ENCODE measurements around the gene FAF1.
"Not testable (repeated sequence)": the region's sequence is repeated elsewhere in the genome, so short reads cannot be mapped to it uniquely, and the experiment has no call there.

Gene FAF1

DNA sequence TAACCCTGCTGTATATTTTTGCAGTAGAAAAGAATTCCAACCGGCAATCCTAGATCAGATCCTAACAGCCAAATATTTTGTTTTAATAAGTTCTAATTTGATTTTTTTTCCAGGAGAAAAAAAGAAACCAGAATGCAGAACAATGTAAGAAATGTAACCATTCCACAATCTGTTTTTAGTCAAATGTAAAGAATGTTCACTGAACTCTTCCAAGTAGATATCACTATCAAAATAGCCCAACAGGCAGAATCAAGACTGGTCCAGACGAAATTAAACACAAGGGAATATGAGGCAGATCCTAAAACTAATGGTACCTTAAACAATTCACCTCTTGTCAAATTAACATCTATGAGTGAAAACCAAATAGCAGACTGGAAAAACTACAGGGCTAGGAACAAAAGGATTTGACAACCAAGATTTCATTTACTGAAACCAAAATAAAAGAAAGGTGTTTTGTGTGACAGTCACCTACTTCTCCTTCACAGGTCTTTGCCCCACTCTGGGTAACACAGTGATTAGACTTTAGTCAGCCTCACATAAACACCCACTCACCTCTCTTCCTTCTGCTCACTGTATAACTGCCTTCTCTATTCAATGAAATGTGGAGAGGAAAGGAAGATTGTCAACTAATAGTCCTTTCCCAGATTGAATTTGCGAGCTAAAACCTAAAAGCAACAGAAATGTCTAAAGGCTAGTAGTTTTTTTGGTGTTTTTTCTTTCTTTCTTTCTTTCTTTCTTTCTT is 137.9 kb downstream of the FAF1 start:
- Mint-ChIP-seq H3K36me3 (ENCODE audit: low read depth) (peaks cover 3% of the 10 kb centered on the region), H3K27me3 (no peaks in the 10 kb centered on the region), H3K27ac (no peak overlapping the region), H3K9me3 (peaks cover 12% of the 10 kb centered on the region), H3K4me1 (ENCODE audit: low read depth) (peaks cover 9% of the 10 kb centered on the region), H3K4me3 (no peak overlapping the region)
- intact Hi-C loops (cut with micrococcal nuclease): no loop called here

DNA sequence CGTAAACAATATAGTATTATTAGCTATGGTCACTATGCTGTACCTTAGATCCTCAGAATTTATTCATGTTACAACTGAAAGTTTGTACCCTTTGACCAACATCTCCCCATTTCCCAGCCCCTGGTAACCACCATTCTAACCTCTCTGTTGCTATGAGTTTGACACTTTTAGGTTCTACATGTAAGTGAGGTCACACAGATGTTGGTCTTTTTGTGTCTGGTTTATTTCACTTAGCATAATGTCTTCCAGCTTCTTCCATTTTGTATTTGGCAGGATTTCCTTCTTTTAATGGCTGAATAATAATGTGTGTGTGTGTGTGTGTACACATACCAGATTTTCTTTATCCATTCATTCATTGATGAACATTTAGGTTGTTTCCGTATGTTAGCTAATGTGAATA is 139.5 kb downstream of the FAF1 start:
- no peaks in the 10 kb centered on the region for H3K27me3 Mint-ChIP-seq
- peaks cover 15% of the 10 kb centered on the region for H3K9me3 Mint-ChIP-seq
- intact Hi-C loops (cut with micrococcal nuclease): no loop called here
- peaks cover 6% of the 10 kb centered on the region for H3K36me3 Mint-ChIP-seq (ENCODE audit: low read depth)
- H3K27ac Mint-ChIP-seq: no peak overlapping the region
- H3K4me3 Mint-ChIP-seq: no peak overlapping the region
- peaks cover 9% of the 10 kb centered on the region for H3K4me1 Mint-ChIP-seq (ENCODE audit: low read depth)

DNA sequence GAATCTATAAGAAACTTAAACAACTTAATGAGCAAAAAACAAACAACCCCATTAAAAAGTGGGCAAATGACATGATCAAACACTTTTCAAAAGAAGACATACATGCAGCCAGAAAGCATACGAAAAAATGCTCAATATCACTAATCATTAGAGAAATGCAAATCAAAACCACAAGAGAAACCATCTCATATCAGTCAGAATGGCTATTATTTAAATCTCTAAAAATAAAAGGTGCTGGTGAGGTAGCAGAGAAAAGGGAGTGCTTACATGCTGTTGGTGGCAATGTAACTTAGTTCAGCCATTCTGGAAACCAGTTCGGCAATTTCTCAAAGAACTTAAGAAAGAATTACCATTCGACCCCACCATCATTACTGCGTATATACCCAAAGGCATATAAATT is 147.7 kb downstream of the FAF1 start:
- H3K4me1 Mint-ChIP-seq (ENCODE audit: low read depth): no peaks in the 10 kb centered on the region
- H3K9me3 Mint-ChIP-seq: peaks cover 54% of the 10 kb centered on the region
- peaks cover 33% of the 10 kb centered on the region for H3K36me3 Mint-ChIP-seq (ENCODE audit: low read depth)
- H3K27me3 Mint-ChIP-seq: no peaks in the 10 kb centered on the region
- H3K4me3 Mint-ChIP-seq: no peak overlapping the region
- intact Hi-C loops (cut with micrococcal nuclease): no loop called here
- no peak overlapping the region for H3K27ac Mint-ChIP-seq

DNA sequence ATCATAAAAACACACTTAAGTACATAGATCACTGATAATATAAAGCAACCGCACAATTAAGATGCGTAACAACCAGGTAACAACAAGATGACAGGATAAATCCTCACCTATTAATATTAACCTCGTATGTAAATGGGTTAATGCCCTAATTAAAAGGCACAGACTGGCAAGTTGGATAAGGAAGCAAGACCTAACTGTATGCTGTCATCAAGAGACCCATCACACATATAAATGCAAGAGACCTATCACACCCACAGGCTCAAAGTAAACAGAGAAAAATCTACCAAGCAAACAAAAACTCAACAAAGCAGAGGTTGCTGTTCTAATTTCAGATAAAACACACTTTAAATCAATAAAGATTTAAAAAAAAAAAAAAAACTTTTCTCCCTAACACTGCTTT is 151.8 kb downstream of the FAF1 start:
- Mint-ChIP-seq H3K27ac (no peak overlapping the region), H3K36me3 (ENCODE audit: low read depth) (peaks cover 37% of the 10 kb centered on the region), H3K27me3 (no peaks in the 10 kb centered on the region), H3K4me1 (ENCODE audit: low read depth) (no peaks in the 10 kb centered on the region), H3K9me3 (peaks cover 55% of the 10 kb centered on the region), H3K4me3 (no peak overlapping the region)
- intact Hi-C loops (cut with micrococcal nuclease): no loop called here

DNA sequence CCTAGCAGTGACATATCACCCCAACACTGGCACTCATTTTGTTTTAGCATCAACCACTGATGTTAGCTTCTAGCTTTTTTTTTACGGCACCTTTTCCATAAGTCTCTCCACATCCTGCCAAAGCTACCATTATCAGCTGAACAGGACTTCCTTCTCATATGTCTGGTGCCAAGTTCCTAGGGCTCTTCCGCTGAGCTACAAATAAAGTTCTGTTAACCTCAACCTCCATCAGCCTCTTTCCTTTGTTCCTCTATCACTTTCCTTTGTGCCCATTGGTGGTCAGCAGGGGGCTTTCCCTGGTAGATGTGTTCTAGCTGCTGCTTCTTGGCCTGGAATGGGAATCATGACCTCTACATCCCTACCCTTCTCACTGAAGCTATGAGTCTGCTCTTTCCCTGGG is 163.8 kb downstream of the FAF1 start:
- peaks cover 7% of the 10 kb centered on the region for H3K36me3 Mint-ChIP-seq (ENCODE audit: low read depth)
- H3K4me1 Mint-ChIP-seq (ENCODE audit: low read depth): peaks cover 8% of the 10 kb centered on the region
- no peaks in the 10 kb centered on the region for H3K27me3 Mint-ChIP-seq
- H3K4me3 Mint-ChIP-seq: no peak overlapping the region
- no peak overlapping the region for H3K27ac Mint-ChIP-seq
- H3K9me3 Mint-ChIP-seq: no peaks in the 10 kb centered on the region
- intact Hi-C loops (cut with micrococcal nuclease): no loop called here

DNA sequence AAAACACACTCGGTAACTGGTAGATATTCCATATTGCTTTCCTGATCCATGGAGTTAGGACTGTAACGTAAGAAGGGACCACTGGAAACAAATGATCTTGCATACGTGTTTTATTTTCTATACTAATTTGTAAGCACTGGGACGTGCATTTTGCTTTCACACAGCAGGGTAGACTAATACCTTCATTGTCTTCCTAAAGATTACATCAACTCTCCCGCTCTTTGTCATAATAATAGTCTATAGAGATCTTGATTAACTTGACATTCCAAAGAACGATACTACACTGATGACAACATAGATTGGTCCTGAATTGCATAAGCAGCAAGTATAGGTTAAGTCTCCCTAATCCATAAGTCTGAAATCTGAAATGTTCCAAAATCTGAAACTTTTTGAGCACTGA is 166.5 kb downstream of the FAF1 start:
- H3K9me3 Mint-ChIP-seq: no peaks in the 10 kb centered on the region
- no peak overlapping the region for H3K4me3 Mint-ChIP-seq
- H3K27ac Mint-ChIP-seq: no peak overlapping the region
- intact Hi-C loops (cut with micrococcal nuclease): no loop called here
- H3K4me1 Mint-ChIP-seq (ENCODE audit: low read depth): peaks cover 8% of the 10 kb centered on the region
- H3K36me3 Mint-ChIP-seq (ENCODE audit: low read depth): peaks cover 7% of the 10 kb centered on the region
- no peaks in the 10 kb centered on the region for H3K27me3 Mint-ChIP-seq

DNA sequence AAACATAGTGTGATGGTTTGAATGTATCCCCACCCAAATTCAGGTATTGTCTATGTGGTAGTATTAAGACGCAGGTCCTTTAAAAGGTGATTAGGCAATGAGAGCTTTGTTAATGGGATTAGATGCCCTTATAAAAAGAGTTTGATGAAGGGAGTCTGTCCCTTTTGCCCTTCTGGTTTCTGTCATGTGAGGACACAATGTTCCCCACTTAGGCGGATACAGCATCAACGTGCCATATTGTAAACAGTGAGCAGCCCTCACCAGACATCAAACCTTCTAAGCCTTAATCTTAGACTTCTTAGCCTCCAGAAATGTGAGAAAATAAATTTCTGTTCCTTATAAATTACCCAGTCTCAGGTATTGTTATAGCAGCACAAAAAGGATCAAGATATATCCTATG is 172.8 kb downstream of the FAF1 start:
- intact Hi-C loops (cut with micrococcal nuclease): no loop called here
- H3K4me3 Mint-ChIP-seq: no peak overlapping the region

DNA sequence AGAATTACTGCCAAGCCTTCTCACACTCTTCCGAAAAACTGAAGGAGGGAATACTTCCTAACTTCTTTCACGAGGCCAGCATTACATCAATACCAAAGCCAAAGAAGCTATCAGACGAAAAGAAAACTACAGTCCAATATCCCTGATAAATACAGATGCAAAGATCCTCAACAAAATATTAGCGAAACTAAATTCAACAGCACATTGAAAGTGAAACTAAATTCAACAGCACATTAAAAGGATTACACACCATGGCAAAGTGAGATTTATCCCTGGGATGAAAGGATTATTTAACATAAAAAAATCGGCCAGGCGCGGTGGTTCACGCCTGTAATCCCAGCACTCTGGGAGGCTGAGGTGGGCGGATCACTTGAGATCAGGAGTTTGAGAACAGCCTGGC is 176.8 kb downstream of the FAF1 start:
- Mint-ChIP-seq H3K4me3 (no peak overlapping the region), H3K27ac (no peak overlapping the region), H3K4me1 (ENCODE audit: low read depth) (peaks cover 19% of the 10 kb centered on the region), H3K27me3 (no peaks in the 10 kb centered on the region), H3K36me3 (ENCODE audit: low read depth) (peaks cover 36% of the 10 kb centered on the region), H3K9me3 (no peaks in the 10 kb centered on the region)
- intact Hi-C loops (cut with micrococcal nuclease): no loop called here

More for the DNA sequence above, 172.8 kb downstream of the FAF1 start:
- no peak overlapping the region for H3K27ac Mint-ChIP-seq
- H3K4me1 Mint-ChIP-seq (ENCODE audit: low read depth): peaks cover 7% of the 10 kb centered on the region
- H3K36me3 Mint-ChIP-seq (ENCODE audit: low read depth): peaks cover 24% of the 10 kb centered on the region
- H3K27me3 Mint-ChIP-seq: no peaks in the 10 kb centered on the region
- H3K9me3 Mint-ChIP-seq: no peaks in the 10 kb centered on the region

DNA sequence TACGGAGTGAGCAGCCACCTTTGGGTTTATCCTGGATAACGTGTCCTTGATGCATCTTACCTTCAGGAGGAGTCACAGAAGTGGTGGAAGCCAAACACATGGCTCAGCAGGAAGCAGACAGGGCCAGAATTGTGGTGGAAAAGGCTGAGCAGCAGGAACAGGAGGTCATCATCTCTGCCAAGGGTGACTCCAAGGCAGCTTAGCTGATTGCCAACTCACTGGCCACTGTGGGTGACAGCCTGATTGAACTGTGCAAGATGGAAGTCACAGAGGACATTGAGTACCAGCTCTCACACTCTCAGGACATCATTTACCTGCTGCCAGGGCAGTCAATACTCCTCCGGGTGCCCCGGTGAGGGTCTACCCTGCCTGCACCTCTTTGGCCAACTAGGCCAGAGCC is 179.3 kb downstream of the FAF1 start:
- peaks cover 23% of the 10 kb centered on the region for H3K36me3 Mint-ChIP-seq (ENCODE audit: low read depth)
- intact Hi-C loops (cut with micrococcal nuclease): no loop called here
- no peak overlapping the region for H3K27ac Mint-ChIP-seq
- H3K27me3 Mint-ChIP-seq: no peaks in the 10 kb centered on the region
- H3K4me3 Mint-ChIP-seq: no peak overlapping the region
- no peaks in the 10 kb centered on the region for H3K9me3 Mint-ChIP-seq
- peaks cover 19% of the 10 kb centered on the region for H3K4me1 Mint-ChIP-seq (ENCODE audit: low read depth)

DNA sequence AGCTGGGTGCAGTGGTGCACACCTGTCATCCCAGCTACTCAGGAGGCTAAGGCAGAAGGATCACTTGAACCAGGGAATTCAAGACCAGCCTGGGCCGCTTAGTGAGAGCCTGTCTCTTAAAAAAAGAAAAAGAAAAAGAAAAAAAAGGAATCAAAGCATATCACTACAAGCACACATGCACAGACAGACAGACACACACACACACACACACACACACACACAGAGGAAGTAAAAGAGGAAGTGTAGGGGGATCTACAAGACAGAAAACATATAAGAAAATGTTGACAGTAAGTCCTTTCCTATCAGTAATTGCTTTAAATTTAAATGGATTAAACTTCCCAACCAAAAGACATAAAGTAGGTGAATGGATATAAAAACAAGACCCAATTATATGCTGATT is 180.3 kb downstream of the FAF1 start:
- Mint-ChIP-seq H3K4me3 (no peak overlapping the region), H3K36me3 (ENCODE audit: low read depth) (peaks cover 13% of the 10 kb centered on the region), H3K4me1 (ENCODE audit: low read depth) (peaks cover 18% of the 10 kb centered on the region), H3K9me3 (no peaks in the 10 kb centered on the region), H3K27ac (no peak overlapping the region), H3K27me3 (no peaks in the 10 kb centered on the region)
- intact Hi-C loops (cut with micrococcal nuclease): loop anchor here (10.0 kb wide), 1 partner anchor 145 kb away; no protein-coding TSS in a partner anchor

DNA sequence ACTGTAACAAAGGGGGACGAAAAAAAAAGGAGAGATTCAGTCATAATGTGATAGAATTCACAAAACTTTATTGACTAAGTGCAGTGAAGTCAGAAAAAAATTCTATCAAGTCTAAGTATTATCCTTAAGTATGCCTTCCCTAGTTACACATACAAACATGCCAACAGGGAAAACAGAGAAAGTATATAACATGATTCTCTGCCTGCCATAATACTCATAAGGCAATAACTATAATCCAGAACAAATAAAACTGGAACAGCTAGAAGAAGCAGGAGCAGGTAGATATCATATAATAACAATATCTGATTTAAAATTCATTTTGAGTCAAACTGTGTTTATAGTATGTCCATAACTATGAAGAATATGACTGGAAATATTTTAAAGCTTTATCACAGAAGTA is 184.3 kb downstream of the FAF1 start:
- Mint-ChIP-seq H3K4me1 (ENCODE audit: low read depth) (peaks cover 12% of the 10 kb centered on the region), H3K4me3 (no peak overlapping the region), H3K27me3 (no peaks in the 10 kb centered on the region), H3K27ac (no peak overlapping the region), H3K36me3 (ENCODE audit: low read depth) (peaks cover 10% of the 10 kb centered on the region), H3K9me3 (no peaks in the 10 kb centered on the region)
- intact Hi-C loops (cut with micrococcal nuclease): loop anchor here (2.0 to 10.0 kb wide), 2 partner anchors 149 to 413 kb away; no protein-coding TSS in a partner anchor

DNA sequence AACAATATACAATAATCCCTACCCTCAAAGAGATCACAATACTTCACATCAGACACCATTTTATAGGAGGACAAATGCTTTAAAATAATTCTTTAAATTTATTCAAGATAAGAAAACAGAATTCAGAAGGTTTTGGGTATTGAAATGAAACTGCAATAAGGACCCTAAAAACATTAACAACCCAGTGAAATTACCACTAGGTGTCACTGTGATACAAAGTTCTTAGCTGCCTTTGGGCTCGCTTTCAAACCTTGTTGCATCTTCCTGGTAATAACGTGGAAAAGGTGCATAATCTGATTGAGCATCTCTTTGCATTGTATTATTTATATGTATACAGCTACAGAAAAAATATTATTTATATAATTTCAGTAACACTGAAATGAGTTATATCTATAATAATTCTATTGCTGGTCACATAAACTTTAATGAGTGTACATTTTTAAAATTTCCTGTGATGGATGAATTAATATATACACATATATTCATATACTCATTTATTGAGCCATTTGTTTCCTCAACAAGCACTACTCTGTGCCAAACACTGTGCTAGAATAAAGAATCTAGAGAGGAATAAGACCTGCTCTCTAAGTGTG is 185.2 kb downstream of the FAF1 start:
- Mint-ChIP-seq H3K4me1 (ENCODE audit: low read depth) (peaks cover 4% of the 10 kb centered on the region), H3K4me3 (no peak overlapping the region), H3K9me3 (no peaks in the 10 kb centered on the region), H3K36me3 (ENCODE audit: low read depth) (peaks cover 1% of the 10 kb centered on the region), H3K27ac (no peak overlapping the region), H3K27me3 (no peaks in the 10 kb centered on the region)
- intact Hi-C loops (cut with micrococcal nuclease): loop anchor here (2.0 to 10.0 kb wide), 3 partner anchors 150 to 414 kb away; no protein-coding TSS in a partner anchor

DNA sequence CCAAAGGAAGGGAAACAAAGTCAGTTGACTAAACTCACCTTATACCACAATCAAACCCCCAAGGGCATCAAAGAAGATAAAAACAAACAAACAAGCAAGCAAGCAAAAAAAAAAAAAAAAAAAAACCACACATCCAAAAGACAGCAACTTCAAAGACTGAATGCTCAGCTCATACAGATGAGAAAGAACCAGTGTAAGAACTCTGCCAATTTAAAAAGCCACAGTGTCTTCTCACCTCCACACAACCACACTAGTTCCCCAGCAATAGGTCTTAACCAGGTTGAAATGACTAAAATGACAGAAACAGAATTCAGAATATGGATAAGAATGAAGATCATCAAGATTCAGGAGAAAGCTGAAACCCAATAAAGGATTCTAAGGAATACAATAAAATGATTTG is 193.4 kb downstream of the FAF1 start:
- H3K4me3 Mint-ChIP-seq: no peak overlapping the region
- no peaks in the 10 kb centered on the region for H3K27me3 Mint-ChIP-seq
- H3K9me3 Mint-ChIP-seq: no peaks in the 10 kb centered on the region
- H3K27ac Mint-ChIP-seq: no peak overlapping the region
- peaks cover 15% of the 10 kb centered on the region for H3K36me3 Mint-ChIP-seq (ENCODE audit: low read depth)
- H3K4me1 Mint-ChIP-seq (ENCODE audit: low read depth): peaks cover 6% of the 10 kb centered on the region
- intact Hi-C loops (cut with micrococcal nuclease): no loop called here

DNA sequence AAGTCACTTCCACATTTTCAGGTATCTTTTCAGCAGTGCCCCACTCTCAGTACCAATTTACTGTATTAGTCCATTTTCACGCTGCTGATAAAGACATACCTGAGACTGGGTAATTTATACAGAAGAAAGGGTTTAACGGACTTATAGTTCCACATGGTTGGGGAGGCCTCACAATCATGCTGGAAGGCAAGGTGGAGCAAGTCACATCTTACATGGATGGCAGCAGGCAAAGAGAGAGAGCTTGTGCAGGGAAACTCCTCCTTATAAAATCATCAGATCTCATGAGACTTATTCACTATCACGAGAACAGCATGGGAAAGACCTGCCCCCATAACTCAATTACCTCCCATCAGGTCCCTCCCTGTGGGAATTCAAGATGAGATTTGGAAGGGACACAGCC is 203.5 kb downstream of the FAF1 start:
- H3K27me3 Mint-ChIP-seq; H3K4me1 Mint-ChIP-seq (ENCODE audit: low read depth); H3K4me3 Mint-ChIP-seq; intact Hi-C loops (cut with micrococcal nuclease); H3K27ac Mint-ChIP-seq: not testable (repeated sequence)
- Mint-ChIP-seq H3K36me3 (ENCODE audit: low read depth) (peaks cover 50% of the 10 kb centered on the region), H3K9me3 (peaks cover 25% of the 10 kb centered on the region)

DNA sequence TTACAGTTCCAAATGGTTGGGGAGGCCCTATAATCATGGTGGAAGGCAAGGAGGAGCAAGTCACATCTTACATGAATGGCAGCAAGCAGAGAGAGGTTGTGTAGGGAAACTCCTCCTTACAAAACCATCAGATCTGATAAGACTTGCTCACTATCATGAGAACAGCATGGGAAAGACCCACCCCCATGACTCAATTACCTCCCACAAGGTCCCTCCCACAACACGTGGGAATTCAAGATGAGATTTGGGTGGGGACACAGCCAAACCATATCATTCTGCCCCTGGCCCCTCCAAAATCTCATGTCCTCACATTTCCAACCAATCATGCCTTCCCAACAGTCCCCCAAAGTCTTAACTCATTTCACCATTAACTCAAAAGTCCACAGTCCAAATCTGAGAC is 205.3 kb downstream of the FAF1 start:
- H3K27me3 Mint-ChIP-seq; intact Hi-C loops (cut with micrococcal nuclease); H3K4me3 Mint-ChIP-seq; H3K4me1 Mint-ChIP-seq (ENCODE audit: low read depth); H3K27ac Mint-ChIP-seq: not testable (repeated sequence)
- Mint-ChIP-seq H3K9me3 (peaks cover 15% of the 10 kb centered on the region), H3K36me3 (ENCODE audit: low read depth) (peaks cover 40% of the 10 kb centered on the region)
